HG03565 (cell line): ENCODE data around the gene ARL2.

Experiments
- ATAC-seq: cut with Tn5 transposase; IDR thresholded peaks from one replicate; pipeline ENCODE4 v1.9.1; 2021; ENCODE audit warnings: mild to moderate bottlenecking, moderate library complexity; ENCODE audit not compliant: unreplicated experiment

ARL2 gene

GRCh38 chr11:65043881-65044501, 30.0 kb downstream of the ARL2 start:
- no peak for ATAC-seq

DNA sequence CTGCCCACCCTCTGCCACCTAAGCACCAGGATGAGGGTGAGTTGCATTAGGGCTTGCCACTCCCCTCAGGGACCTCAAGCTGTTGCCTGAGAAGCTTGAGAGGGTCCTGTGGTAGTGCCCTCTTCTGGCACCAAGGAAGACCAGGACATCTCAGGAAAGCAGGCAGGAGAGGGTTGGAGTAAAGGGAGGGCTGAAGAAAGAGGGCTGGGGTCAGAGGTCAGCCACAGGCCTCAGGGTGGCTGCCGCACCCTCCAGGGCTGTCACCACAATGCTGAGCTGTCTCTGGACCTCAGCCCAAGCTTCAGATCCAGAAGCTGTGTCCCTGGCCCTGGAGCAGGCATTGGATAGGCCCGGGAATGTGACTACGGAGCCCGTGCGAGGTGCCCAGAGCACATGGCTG, 31.1 kb downstream of the ARL2 start:
- no peak for ATAC-seq

DNA sequence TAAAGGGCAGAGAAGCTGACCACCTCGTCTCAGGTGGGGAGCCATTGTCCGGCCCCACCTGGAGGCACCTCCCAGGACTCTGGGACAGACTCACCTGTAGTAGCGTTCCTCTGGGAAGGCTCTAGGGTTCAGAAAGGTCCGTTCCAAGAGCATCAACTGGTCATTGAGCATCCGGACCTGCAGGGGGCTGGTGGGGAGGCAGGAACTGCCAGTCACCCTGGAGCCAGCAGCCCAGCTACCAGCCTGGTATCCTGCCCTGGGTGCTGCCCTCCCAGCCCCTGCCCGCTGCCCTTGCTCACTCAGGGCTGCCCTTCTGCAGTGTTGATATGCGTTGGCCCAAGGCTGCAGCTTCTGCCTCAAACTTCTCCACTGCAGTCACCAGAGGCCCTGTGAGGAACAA, 31.8 kb downstream of the ARL2 start:
- ATAC-seq: no peak

- no peak for ATAC-seq
Observed at GRCh38 chr11:65047581-65048422, 33.8 kb downstream of the ARL2 start.

- no peak for ATAC-seq
Observed at GRCh38 chr11:65051398-65051858, 37.5 kb downstream of the ARL2 start.

GRCh38 chr11:65053827-65054508, 40.0 kb downstream of the ARL2 start:
- ATAC-seq: no peak

- no peak for ATAC-seq
Observed at GRCh38 chr11:65055538-65055937, 41.6 kb downstream of the ARL2 start.

DNA sequence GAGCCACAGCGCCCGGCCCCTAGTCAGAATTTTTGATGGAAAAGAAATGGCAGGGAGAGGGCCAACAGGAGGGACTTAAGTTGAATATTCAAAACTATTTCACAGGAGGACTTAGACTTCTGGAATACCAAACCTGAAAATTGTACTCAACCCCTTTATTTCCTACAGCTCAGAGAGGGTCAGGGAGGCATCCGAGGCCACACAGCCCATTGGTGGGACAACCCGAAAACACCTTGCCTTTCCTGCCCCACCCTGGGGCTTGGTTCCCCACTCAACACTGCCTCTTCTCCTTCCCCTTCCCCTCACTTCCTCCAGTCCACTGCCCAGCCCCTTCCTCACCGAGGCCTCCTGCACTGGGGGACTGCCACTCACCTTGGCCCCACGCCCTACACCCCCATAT, 43.0 kb downstream of the ARL2 start:
- no peak for ATAC-seq

GRCh38 chr11:65057526-65057925, 43.6 kb downstream of the ARL2 start:
- ATAC-seq: no peak

- ATAC-seq: no peak
Observed at GRCh38 chr11:65058012-65058411, 44.1 kb downstream of the ARL2 start.

- no peak for ATAC-seq
Observed at GRCh38 chr11:65058419-65059054, 44.6 kb downstream of the ARL2 start, which contains the start of gene NAALADL1. NAALADL1 (minus strand) TSS chr11:65058553; CDS start chr11:65058521, 32 bp downstream.

- no peak for ATAC-seq
Observed at GRCh38 chr11:65059523-65059922, 45.6 kb downstream of the ARL2 start.

DNA sequence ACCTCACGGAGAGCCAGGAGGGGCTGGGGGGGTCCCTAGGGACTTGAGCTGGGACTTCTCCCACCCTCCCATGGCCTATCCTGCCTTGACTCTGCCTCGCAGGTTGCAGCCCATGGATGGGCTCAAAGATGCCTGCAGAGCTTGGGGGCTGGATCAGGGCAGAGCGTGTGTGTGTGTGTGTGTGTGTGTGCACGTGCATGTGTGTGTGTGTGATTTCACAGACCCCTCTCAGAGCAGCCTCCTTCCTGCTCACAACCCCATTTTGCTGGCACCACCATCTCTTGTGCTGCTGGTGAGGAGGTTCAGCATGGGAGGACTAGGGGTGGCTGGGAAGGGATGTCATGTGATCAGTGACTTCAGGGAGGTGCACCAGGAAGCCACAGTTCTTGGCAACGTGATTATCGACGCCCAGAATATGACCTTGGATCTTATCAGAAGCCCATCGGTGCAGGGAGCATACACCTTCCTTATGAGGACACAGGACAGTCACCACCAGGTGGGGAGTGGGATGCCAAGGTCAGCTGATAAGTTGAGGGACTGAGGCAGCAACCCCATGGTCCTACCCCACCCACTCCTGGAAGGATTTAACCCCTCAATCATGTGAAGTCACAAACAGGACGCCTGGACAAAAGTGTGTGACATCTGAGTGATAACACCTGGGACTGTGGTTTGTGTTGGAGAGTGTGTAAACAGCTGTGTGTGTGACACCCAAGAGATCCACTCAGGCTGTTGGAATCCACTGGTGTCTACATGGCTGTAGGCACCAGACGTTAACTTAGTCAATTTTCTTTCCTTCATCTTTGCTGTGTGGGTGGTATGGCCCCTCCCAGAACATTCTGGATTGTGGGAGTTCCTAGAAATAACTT, 46.2 kb downstream of the ARL2 start:
- no peak for ATAC-seq

- no peak for ATAC-seq
Observed at GRCh38 chr11:65060913-65061408, 47.0 kb downstream of the ARL2 start.

DNA sequence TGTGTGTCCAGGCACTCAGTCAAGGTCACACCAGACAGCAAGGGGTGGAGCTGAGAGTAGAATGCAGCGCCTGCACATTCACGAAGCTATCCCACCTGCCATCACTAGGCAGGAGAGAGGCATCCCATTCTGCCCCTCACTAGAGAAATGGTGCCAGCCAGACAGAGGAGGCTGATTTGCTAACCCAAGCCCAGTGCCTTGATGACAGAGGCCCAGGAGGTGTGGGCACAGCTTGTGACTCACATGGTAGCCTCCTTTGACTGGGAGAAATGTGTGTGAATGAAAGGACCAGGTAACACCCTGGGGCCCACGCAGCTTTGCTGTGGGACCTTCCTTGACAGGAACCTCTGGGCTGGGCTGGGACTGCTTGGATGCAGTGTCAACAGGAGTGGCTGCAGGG, 49.6 kb downstream of the ARL2 start:
- no peak for ATAC-seq

- no peak for ATAC-seq
Observed at GRCh38 chr11:65064847-65065240, 50.9 kb downstream of the ARL2 start.

DNA sequence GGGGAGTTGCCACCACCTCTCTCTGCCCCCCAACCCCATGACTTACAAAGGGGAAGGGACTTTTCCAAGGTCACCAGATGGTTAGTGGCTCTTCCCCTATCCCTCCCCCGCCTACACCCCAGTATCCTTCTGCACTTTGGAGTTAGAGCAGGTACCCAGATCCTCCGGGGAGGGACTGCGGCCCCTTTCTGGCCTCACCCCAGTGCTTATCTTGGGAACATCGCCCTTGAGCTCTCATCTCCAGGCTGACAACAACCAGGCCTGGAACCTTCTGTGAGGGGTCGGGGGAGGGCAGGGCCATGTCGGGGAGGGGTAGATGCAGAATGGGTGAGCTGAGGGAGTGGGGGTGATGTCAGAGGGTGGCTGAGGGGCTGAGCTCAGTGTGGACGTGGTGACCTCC, 51.9 kb downstream of the ARL2 start:
- no peak for ATAC-seq

GRCh38 chr11:65066315-65066714, 52.4 kb downstream of the ARL2 start:
- ATAC-seq: no peak

DNA sequence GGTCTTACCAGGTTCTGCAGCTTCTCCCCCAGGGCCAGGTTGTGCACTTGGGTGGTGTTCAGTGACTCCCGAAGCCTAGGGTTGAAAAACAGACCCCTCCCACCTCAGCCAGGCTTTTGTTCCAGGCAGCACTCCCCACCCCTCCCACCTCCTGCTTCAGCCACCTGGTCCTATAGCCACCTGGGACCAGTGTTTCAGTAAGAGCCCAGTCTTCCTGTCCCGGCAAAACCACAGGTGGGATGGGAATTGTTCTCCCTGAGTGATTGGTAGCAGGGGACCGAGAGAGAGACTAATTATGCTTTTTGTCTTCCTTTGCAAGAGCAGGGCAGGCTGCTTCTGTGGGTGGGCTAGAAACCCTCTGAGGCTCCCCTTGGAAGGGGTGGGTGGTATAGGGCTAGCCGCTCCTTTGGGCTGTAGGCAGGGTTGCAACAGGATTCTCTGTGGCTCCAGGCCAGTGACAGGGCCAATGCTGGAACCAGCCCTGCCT, 52.9 kb downstream of the ARL2 start:
- ATAC-seq: no peak

DNA sequence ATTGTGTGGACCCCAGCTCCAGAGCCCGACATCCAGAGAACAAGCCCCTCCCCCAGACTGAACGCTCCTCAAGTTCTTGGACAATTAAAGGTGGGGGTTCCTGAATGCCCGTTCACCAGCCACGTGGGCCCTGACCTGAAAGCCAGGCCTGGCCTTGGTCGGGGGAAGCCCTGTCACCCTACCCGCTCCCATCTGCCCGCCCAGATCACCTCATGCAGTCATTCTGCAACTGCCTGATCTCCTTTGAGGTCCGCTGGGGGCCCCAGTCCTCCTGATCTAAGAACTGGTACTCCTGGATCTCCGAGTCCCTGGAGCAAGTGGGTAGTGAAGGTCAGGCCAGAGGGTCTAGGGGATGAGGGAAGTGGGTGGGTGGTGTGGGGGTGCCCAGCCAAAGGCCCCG, 53.5 kb downstream of the ARL2 start:
- ATAC-seq: no peak
